ENCODE data around the gene OR2AE1.

OR2AE1 gene

GRCh38 chr7:99844328-99844727 lies 32.5 kb downstream of the OR2AE1 start:
- no peak for DNase-seq
- in situ Hi-C loops (cut with HindIII; ENCODE audit: low pct_ligation_motif_present, low sequenced_read_pairs) = no loop called here
- Histone ChIP-seq H3K27me3 (replicated peaks) (peaks cover 2% of the 10 kb centered on the region), H3K4me3 (ENCODE audit: low read depth, low read length) (no peak overlapping the region), H3K36me3 (replicated peaks) (no peaks in the 10 kb centered on the region), H3K27ac (no peak overlapping the region)
- TF ChIP-seq CTCF (IDR thresholded peaks at IDR 0.05; ENCODE audit: low read depth, low read length, missing control alignments) = no peak

GRCh38 chr7:99843808-99844207 lies 33.0 kb downstream of the OR2AE1 start:
- no peak for TF ChIP-seq CTCF (IDR thresholded peaks at IDR 0.05; ENCODE audit: low read depth, low read length, missing control alignments)
- peaks cover 2% of the 10 kb centered on the region for H3K27me3 ChIP-seq (replicated peaks)
- H3K4me3 ChIP-seq (ENCODE audit: low read depth, low read length) = no peak overlapping the region
- DNase-seq = no peak
- no peaks in the 10 kb centered on the region for H3K36me3 ChIP-seq (replicated peaks)
- in situ Hi-C loops (cut with HindIII; ENCODE audit: low pct_ligation_motif_present, low sequenced_read_pairs) = no loop called here
- no peak overlapping the region for H3K27ac ChIP-seq

- Histone ChIP-seq H3K27me3 (replicated peaks) (peaks cover 4% of the 10 kb centered on the region), H3K4me3 (ENCODE audit: low read depth, low read length) (no peak overlapping the region), H3K27ac (no peak overlapping the region), H3K36me3 (replicated peaks) (no peaks in the 10 kb centered on the region)
- in situ Hi-C loops (cut with HindIII; ENCODE audit: low pct_ligation_motif_present, low sequenced_read_pairs) = no loop called here
- no peak for TF ChIP-seq CTCF (IDR thresholded peaks at IDR 0.05; ENCODE audit: low read depth, low read length, missing control alignments)
- DNase-seq = no peak
Observed at GRCh38 chr7:99842926-99843325, 33.9 kb downstream of the OR2AE1 start.

- TF ChIP-seq CTCF (IDR thresholded peaks at IDR 0.05; ENCODE audit: low read depth, low read length, missing control alignments) = no peak
- Histone ChIP-seq H3K27me3 (replicated peaks) (peaks cover 4% of the 10 kb centered on the region), H3K27ac (no peak overlapping the region), H3K4me3 (ENCODE audit: low read depth, low read length) (no peak overlapping the region), H3K36me3 (replicated peaks) (no peaks in the 10 kb centered on the region)
- in situ Hi-C loops (cut with HindIII; ENCODE audit: low pct_ligation_motif_present, low sequenced_read_pairs) = no loop called here
- DNase-seq = no peak
Observed at GRCh38 chr7:99840136-99840869, 36.5 kb downstream of the OR2AE1 start.

- no peak for TF ChIP-seq CTCF (IDR thresholded peaks at IDR 0.05; ENCODE audit: low read depth, low read length, missing control alignments)
- Histone ChIP-seq H3K4me3 (ENCODE audit: low read depth, low read length) (no peak overlapping the region), H3K27ac (no peak overlapping the region), H3K27me3 (replicated peaks) (peaks cover 4% of the 10 kb centered on the region), H3K36me3 (replicated peaks) (no peaks in the 10 kb centered on the region)
- DNase-seq = no peak
- in situ Hi-C loops (cut with HindIII; ENCODE audit: low pct_ligation_motif_present, low sequenced_read_pairs) = no loop called here
Observed at GRCh38 chr7:99839287-99840021, 37.4 kb downstream of the OR2AE1 start.
